CD14-positive monocyte (primary cell): ENCODE results near the gene E2F1. TPM values are rescaled to one million over a fixed set of nuclear protein-coding genes. Genes with fewer than 3 reads are reported as not detected.

ENCODE experiments used
- DNase-seq, 3 donors: peaks; one replicate each; pipeline ENCODE4 v3.0.0-alpha.2; 2011 to 2022
- H2AFZ ChIP-seq: 2 replicates; pipeline ENCODE4 v1.6.0; 2012; ENCODE audit warnings: mild to moderate bottlenecking, low read depth, low read length, inconsistent platforms; ENCODE audit not compliant: insufficient read depth, poor library complexity, severe bottlenecking
- H3K27ac ChIP-seq, 2 donors: 1 replicate in 1 of 2; 2 replicates in 1 of 2; pipeline ENCODE4 v1.5.1; 2012 to 2013; ENCODE audit warnings: low read length in 2 of 2, control low read depth in 1 of 2, inconsistent platforms in 1 of 2, low read depth in 1 of 2, mild to moderate bottlenecking in 1 of 2
- H3K27me3 ChIP-seq, 2 donors: one replicate each; pipeline versions ENCODE4 v1.6.0 to v1.6.1; 2011 to 2013; ENCODE audit warnings: low read length in 2 of 2; ENCODE audit not compliant: control insufficient read depth in 2 of 2, insufficient read depth in 2 of 2
- H3K36me3 ChIP-seq, 2 donors: replicated peaks in 1 of 2; 1 replicate in 1 of 2; 2 replicates in 1 of 2; pipeline versions ENCODE4 v1.5.1 to v1.6.1; 2012 to 2013; ENCODE audit warnings: low read length in 2 of 2, control low read depth in 1 of 2, inconsistent platforms in 1 of 2, mild to moderate bottlenecking in 1 of 2; ENCODE audit not compliant: insufficient read depth in 2 of 2, control insufficient read depth in 1 of 2
- H3K4me1 ChIP-seq, 2 donors: 1 replicate in 1 of 2; 2 replicates in 1 of 2; pipeline versions ENCODE4 v1.5.1 to v1.6.1; 2012 to 2013; ENCODE audit warnings: low read length in 2 of 2, control low read depth in 1 of 2, inconsistent platforms in 1 of 2, mild to moderate bottlenecking in 1 of 2, moderate library complexity in 1 of 2; ENCODE audit not compliant: insufficient read depth in 2 of 2, control insufficient read depth in 1 of 2
- H3K4me2 ChIP-seq: replicated peaks from 2 replicates; pipeline ENCODE3; 2012; ENCODE audit warnings: low read length, moderate library complexity, mild to moderate bottlenecking; ENCODE audit not compliant: poor library complexity, severe bottlenecking; ENCODE audit errors: extremely low read depth
- H3K4me3 ChIP-seq, 3 experiments: fragments of 200-600 bp in 1 of 3; sonication (generic) in 1 of 3; replicated peaks in 1 of 3; 1 replicate in 2 of 3; 2 replicates in 1 of 3; pipeline ENCODE4 v1.5.1; 2011 to 2013; ENCODE audit warnings: low read length in 3 of 3, mild to moderate bottlenecking in 3 of 3, control low read depth in 2 of 3, low read depth in 2 of 3, inconsistent platforms in 1 of 3, moderate library complexity in 1 of 3
- H3K79me2 ChIP-seq: 2 replicates; pipeline ENCODE4 v1.6.0; 2012; ENCODE audit warnings: mild to moderate bottlenecking, control low read depth, inconsistent platforms, low read length, moderate library complexity; ENCODE audit not compliant: insufficient read depth
- H3K9ac ChIP-seq: 2 replicates; pipeline ENCODE4 v1.6.0; 2017; ENCODE audit warnings: low read length, mild to moderate bottlenecking; ENCODE audit not compliant: insufficient read depth, poor library complexity, severe bottlenecking
- H3K9me3 ChIP-seq, 2 donors: replicated peaks in 1 of 2; 1 replicate in 1 of 2; 2 replicates in 1 of 2; pipeline versions ENCODE4 v1.5.1 to v1.6.1; 2012 to 2013; ENCODE audit warnings: low read length in 2 of 2, control low read depth in 1 of 2; ENCODE audit not compliant: control insufficient read depth in 1 of 2, insufficient read depth in 1 of 2
- H4K20me1 ChIP-seq: 2 replicates; pipeline ENCODE4 v1.6.0; 2012; ENCODE audit warnings: mild to moderate bottlenecking, low read length, control low read depth, moderate library complexity; ENCODE audit not compliant: insufficient read depth
- H3K27ac Mint-ChIP-seq, 7 donors: one replicate each; pipeline ENCODE4 v1.8.0; 2020; ENCODE audit warnings: mild to moderate bottlenecking in 7 of 7, mixed read lengths in 7 of 7, moderate library complexity in 6 of 7, inconsistent platforms in 2 of 7
- H3K27me3 Mint-ChIP-seq, 3 donors: one replicate each; pipeline ENCODE4 v1.8.0; 2021 to 2022; ENCODE audit warnings: low read depth in 3 of 3, mild to moderate bottlenecking in 3 of 3, mixed read lengths in 3 of 3, moderate library complexity in 3 of 3, inconsistent platforms in 1 of 3
- H3K36me3 Mint-ChIP-seq, 2 donors: one replicate each; pipeline ENCODE4 v1.8.0; 2020; ENCODE audit warnings: mixed read lengths in 2 of 2, inconsistent platforms in 1 of 2, mild to moderate bottlenecking in 1 of 2
- H3K4me1 Mint-ChIP-seq: one replicate; pipeline ENCODE4 v1.8.0; 2020; ENCODE audit warnings: mild to moderate bottlenecking, mixed read lengths
- H3K4me3 Mint-ChIP-seq, 2 donors: one replicate each; pipeline ENCODE4 v1.8.0; 2020; ENCODE audit warnings: mild to moderate bottlenecking in 2 of 2, mixed read lengths in 2 of 2, moderate library complexity in 1 of 2
- H3K9me3 Mint-ChIP-seq, 7 donors: one replicate each; pipeline ENCODE4 v1.8.0; 2020 to 2022; ENCODE audit warnings: mixed read lengths in 7 of 7, mild to moderate bottlenecking in 6 of 7, moderate library complexity in 6 of 7, inconsistent platforms in 2 of 7
- WGBS: methylation state at CpG from one replicate; pipeline ENCODE4 v1.1.5; 2013; ENCODE audit warnings: missing lambda C conversion rate; ENCODE audit not compliant: insufficient coverage; 5-methylcytosine and 5-hydroxymethylcytosine counted together
- intact Hi-C, 2 donors: fragments of 100-400 bp; cut with micrococcal nuclease; formaldehyde crosslinking; loops; one replicate each; pipeline versions ENCODE4 v1.15.0 to v1.15.1; 2023
- polyA plus RNA-seq, 3 donors: library from polyadenylated mRNA; depleted of rRNA in 1 of 3; unstranded in 2 of 3; stranded (reverse) in 1 of 3; fragments of 300-500 nt in 2 of 3; fragments of >200 nt in 1 of 3; fragmentation: Illumina TruSeq in 2 of 3; gene quantifications; 1 replicate in 2 of 3; 2 replicates in 1 of 3; pipeline ENCODE4 v1.2.3, GENCODE V29; 2012 to 2021
- TF ChIP-seq, protein P1 (sequence below): fragments of 200-600 bp; IDR thresholded peaks from one replicate; pipeline ENCODE4 v1.8.0; 2022; ENCODE audit warnings: antibody characterized with exemption, mild to moderate bottlenecking

E2F1 gene
- polyA plus RNA-seq, 3 donors: 0.17 to 1.1 TPM; not detected in 1

DNA sequence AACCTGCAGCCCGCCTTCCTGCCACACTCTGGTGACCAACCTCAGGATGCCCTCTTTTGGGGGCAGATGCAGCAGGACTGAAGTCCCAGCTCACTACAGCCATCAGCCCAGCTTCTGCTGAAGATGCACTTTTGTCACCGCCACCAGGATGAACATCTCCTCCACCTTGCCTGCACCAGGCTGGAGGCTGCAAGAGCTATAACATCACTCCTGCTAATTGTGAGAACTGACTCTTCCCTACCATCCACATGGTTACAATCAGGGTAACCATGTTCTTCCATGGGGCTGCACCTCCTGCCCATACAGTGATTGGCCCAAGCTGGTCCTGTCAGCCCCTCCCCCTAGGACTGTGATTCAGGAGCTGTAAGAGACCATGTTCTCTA, 21.4 kb downstream of the E2F1 start:
- Histone ChIP-seq H3K27ac (no peak overlapping the region), H2AFZ (no peak overlapping the region), H3K4me3 (no peak overlapping the region), H3K79me2 (no peaks in the 10 kb centered on the region), H4K20me1 (peaks cover 9% of the 10 kb centered on the region), H3K27me3 (no peaks in the 10 kb centered on the region), H3K4me2 (no peak overlapping the region), H3K9me3 (no peaks in the 10 kb centered on the region), H3K36me3 (no peaks in the 10 kb centered on the region), H3K9ac (no peak overlapping the region), H3K4me1 (peaks cover 37 to 54% of the 10 kb centered on the region in 2 donors)
- TF ChIP-seq, protein P1, sequence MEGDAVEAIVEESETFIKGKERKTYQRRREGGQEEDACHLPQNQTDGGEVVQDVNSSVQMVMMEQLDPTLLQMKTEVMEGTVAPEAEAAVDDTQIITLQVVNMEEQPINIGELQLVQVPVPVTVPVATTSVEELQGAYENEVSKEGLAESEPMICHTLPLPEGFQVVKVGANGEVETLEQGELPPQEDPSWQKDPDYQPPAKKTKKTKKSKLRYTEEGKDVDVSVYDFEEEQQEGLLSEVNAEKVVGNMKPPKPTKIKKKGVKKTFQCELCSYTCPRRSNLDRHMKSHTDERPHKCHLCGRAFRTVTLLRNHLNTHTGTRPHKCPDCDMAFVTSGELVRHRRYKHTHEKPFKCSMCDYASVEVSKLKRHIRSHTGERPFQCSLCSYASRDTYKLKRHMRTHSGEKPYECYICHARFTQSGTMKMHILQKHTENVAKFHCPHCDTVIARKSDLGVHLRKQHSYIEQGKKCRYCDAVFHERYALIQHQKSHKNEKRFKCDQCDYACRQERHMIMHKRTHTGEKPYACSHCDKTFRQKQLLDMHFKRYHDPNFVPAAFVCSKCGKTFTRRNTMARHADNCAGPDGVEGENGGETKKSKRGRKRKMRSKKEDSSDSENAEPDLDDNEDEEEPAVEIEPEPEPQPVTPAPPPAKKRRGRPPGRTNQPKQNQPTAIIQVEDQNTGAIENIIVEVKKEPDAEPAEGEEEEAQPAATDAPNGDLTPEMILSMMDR: no peak
- H3K4me1 Mint-ChIP-seq: peaks cover 38% of the 10 kb centered on the region
- peaks cover 0 to 3% (median 0%) of the 10 kb centered on the region in 7 donors for H3K9me3 Mint-ChIP-seq
- H3K36me3 Mint-ChIP-seq: peaks cover 3 to 10% of the 10 kb centered on the region in 2 donors
- intact Hi-C loops: loop anchor here (5.0 to 10.0 kb wide), 5 partner anchors 68 to 330 kb away; partner anchors contain the start of genes RALY (in 2 of the 2) and ZNF341 (in 1 of the 2)
- peak overlapping the region; percentile 7 to 55 for H3K4me3 Mint-ChIP-seq
- no peak for DNase-seq
- H3K27ac Mint-ChIP-seq: peak overlapping the region in 3 of 7 donors; percentile 13 to 64 (median 27)
- peaks cover 2 to 3% (median 2%) of the 10 kb centered on the region in 3 donors for H3K27me3 Mint-ChIP-seq
- 96% methylated on average over 2 of the region's 2 CpGs for WGBS

GRCh38 chr20:33664085-33664761, 22.0 kb downstream of the E2F1 start:
- DNase-seq: no peak
- peak overlapping the region; percentile 30 to 81 (median 68) for H3K27ac Mint-ChIP-seq
- peaks cover 9% of the 10 kb centered on the region for H4K20me1 ChIP-seq
- H3K4me2 ChIP-seq: peak overlapping the region; percentile 91
- H3K4me3 ChIP-seq: peak overlapping the region; percentile 35 to 91 (median 76)
- peaks cover 38% of the 10 kb centered on the region for H3K4me1 Mint-ChIP-seq
- H3K9ac ChIP-seq: peak overlapping the region; percentile 59
- H3K9me3 ChIP-seq: no peaks in the 10 kb centered on the region
- WGBS: 65% methylated on average over 9 of the region's 9 CpGs
- H3K9me3 Mint-ChIP-seq: peaks cover 0 to 3% (median 0%) of the 10 kb centered on the region in 7 donors
- H3K4me3 Mint-ChIP-seq: peak overlapping the region; percentile 82 to 91
- no peaks in the 10 kb centered on the region for H3K79me2 ChIP-seq
- H3K27me3 ChIP-seq: no peaks in the 10 kb centered on the region
- H3K4me1 ChIP-seq: peaks cover 37 to 54% of the 10 kb centered on the region in 2 donors
- H3K27ac ChIP-seq: peak overlapping the region; percentile 62 to 78
- peaks cover 2 to 3% (median 2%) of the 10 kb centered on the region in 3 donors for H3K27me3 Mint-ChIP-seq
- peak overlapping the region; percentile 99 for H2AFZ ChIP-seq
- no peaks in the 10 kb centered on the region for H3K36me3 ChIP-seq
- TF ChIP-seq, protein P1: no peak
- intact Hi-C loops: loop anchor here (5.0 to 10.0 kb wide), 3 partner anchors 179 to 331 kb away; partner anchors contain the start of gene RALY (in 2 of the 2)
- peaks cover 3 to 4% of the 10 kb centered on the region in 2 donors for H3K36me3 Mint-ChIP-seq
